ENCODE measurements around the gene TMEM108. TPM values are rescaled to one million over a fixed set of nuclear protein-coding genes. Genes with fewer than 3 reads are reported as not detected.

Gene TMEM108
- total and polyA plus RNA-seq, 2 of the 4 experiments (the other 2 are of a cell fraction): 0.18 to 2.2 TPM

GRCh38 chr3:133058831-133059230 lies 20.6 kb downstream of the TMEM108 start:
- Histone ChIP-seq H2AFZ (replicated peaks; ENCODE audit: low read length, poor library complexity) (no peak overlapping the region), H4K8ac (ENCODE audit: low read depth in 2 of 2, low read length in 2 of 2) (no peak overlapping the region), H3K36me3 (ENCODE audit: control insufficient read depth, insufficient read depth, low read length) (no peaks in the 10 kb centered on the region), H3K9ac (ENCODE audit: low read depth, low read length) (no peak overlapping the region), H3K4me1 (ENCODE audit: control insufficient read depth, insufficient read depth, low read length) (no peaks in the 10 kb centered on the region), H2BK15ac (ENCODE audit: low read depth, low read length) (no peak overlapping the region), H4K20me1 (ENCODE audit: insufficient read depth, low read length) (no peaks in the 10 kb centered on the region), H3K14ac (replicated peaks; ENCODE audit: low read depth, low read length) (no peak overlapping the region), H3K4me3 (ENCODE audit: insufficient read depth, low read depth, low read length) (no peak overlapping the region), H2AK5ac (ENCODE audit: low read depth, low read length) (no peak overlapping the region), H4K5ac (ENCODE audit: low read depth, low read length) (no peak overlapping the region), H4K91ac (ENCODE audit: insufficient read depth, low read depth, low read length) (no peak overlapping the region), H3K79me1 (ENCODE audit: low read depth in 1 of 2, low read length in 2 of 2) (no peaks in the 10 kb centered on the region), H3K56ac (ENCODE audit: extremely low read depth, insufficient read depth, low read length) (no peak overlapping the region), H3K4ac (ENCODE audit: low read depth, low read length) (no peak overlapping the region), H3K18ac (ENCODE audit: low read depth, low read length) (no peak overlapping the region), H3K9me1 (ENCODE audit: insufficient read depth, low read length) (0 out of 2 replicates have a peak, but pooled peaks cover 2% of the 10 kb centered on the region), H2BK5ac (ENCODE audit: low read depth, low read length, poor library complexity, severe bottlenecking) (no peak overlapping the region), H3K23ac (ENCODE audit: low read depth, low read length) (no peak overlapping the region), H2AK9ac (replicated peaks; ENCODE audit: low read depth, low read length, poor library complexity) (no peak overlapping the region), H3K27me3 (ENCODE audit: control insufficient read depth, insufficient read depth, low read length) (peaks cover 2% of the 10 kb centered on the region; the same call in 1 of the 2 replicates), H3K4me2 (ENCODE audit: low read depth, low read length) (no peak overlapping the region), H3K9me3 (ENCODE audit: control insufficient read depth, insufficient read depth, low read length) (no peaks in the 10 kb centered on the region), H2BK120ac (ENCODE audit: low read depth, low read length) (no peak overlapping the region), H2BK20ac (ENCODE audit: low read depth, low read length) (no peak overlapping the region), H3K27ac (ENCODE audit: insufficient read depth, low read length) (no peak overlapping the region)
- POLR2A ChIA-PET (ENCODE audit: unreplicated experiment): no interaction called here
- intact Hi-C loops (cut with micrococcal nuclease): no loop called here
- TF ChIP-seq ELK1 (IDR thresholded peaks at IDR 0.05; ENCODE audit: borderline replicate concordance, low read depth, low read length) (no peak), RCOR1 (IDR thresholded peaks at IDR 0.05; ENCODE audit: insufficient replicate concordance, low read length) (no peak), CHD1 (IDR thresholded peaks at IDR 0.05; ENCODE audit: low read depth, low read length) (no peak), NFE2L2 (IDR thresholded peaks at IDR 0.05; ENCODE audit: low read depth, low read length) (no peak), FOS (IDR thresholded peaks at IDR 0.05; ENCODE audit: low read depth, low read length) (no peak), MAZ (IDR thresholded peaks at IDR 0.05; ENCODE audit: borderline replicate concordance, low read depth, low read length) (no peak), SMC3 (IDR thresholded peaks at IDR 0.05; ENCODE audit: low read depth, low read length) (no peak), POLR2A (IDR thresholded peaks at IDR 0.05; ENCODE audit: low read depth, low read length) (no peak), RAD21 (IDR thresholded peaks at IDR 0.05; ENCODE audit: low read length) (no peak), MXI1 (IDR thresholded peaks at IDR 0.05; ENCODE audit: borderline replicate concordance, low read depth, low read length) (no peak), CEBPB (IDR thresholded peaks at IDR 0.05; ENCODE audit: low read depth, low read length) (no peak), RFX5 (IDR thresholded peaks at IDR 0.05; ENCODE audit: low read depth, low read length) (no peak), BHLHE40 (IDR thresholded peaks at IDR 0.05; ENCODE audit: low read depth, low read length) (no peak), USF2 (IDR thresholded peaks at IDR 0.05; ENCODE audit: low read depth, low read length) (no peak), MAFK (IDR thresholded peaks at IDR 0.05; ENCODE audit: low read depth, low read length) (no peak), CTCF (conservative IDR thresholded peaks at IDR 0.05; ENCODE audit: low read depth, low read length) (no peak)
- CTCF ChIA-PET: no interaction called here
- DNase-seq: no peak
- dilution Hi-C loops (cut with HindIII; ENCODE audit: low sequenced_read_pairs, unreplicated experiment): no loop called here
- 33% methylated on average over 1 of the region's 6 CpGs; no CpG with 5 or more reads in 1 of the 2 experiments for WGBS, 2 experiments (ENCODE audit: extremely low coverage in 2 of 2, insufficient read length in 1 of 2)
- no peak for ATAC-seq (ENCODE audit: low read depth)
- in situ Hi-C loops (cut with MboI; ENCODE audit: low sequenced_read_pairs): no loop called here
- no TSS peak for BruUV-seq (replicated peaks)
